Thyroid gland (tissue), 4 donors: Measurements from ENCODE around the gene DOK3. TPM values are rescaled to one million over a fixed set of nuclear protein-coding genes. Genes with fewer than 3 reads are reported as not detected.

Experiments used
- DNase-seq, 2 donors: peaks; one replicate each; pipeline ENCODE4 v3.0.0-alpha.2; 2019
- H3K27ac ChIP-seq, 3 donors: fragments of 200-600 bp; sonication (generic); 1 replicate in 2 of 3; 2 replicates in 1 of 3; pipeline ENCODE4 v1.5.1; 2016 to 2019; ENCODE audit warnings: mild to moderate bottlenecking in 1 of 3, moderate library complexity in 1 of 3
- H3K27me3 ChIP-seq: fragments of 200-600 bp; sonication (generic); one replicate; pipeline ENCODE4 v1.5.1; 2019
- H3K36me3 ChIP-seq, 2 donors: fragments of 200-600 bp; sonication (generic); one replicate each; pipeline ENCODE4 v1.5.1; 2016 to 2019
- H3K4me1 ChIP-seq, 2 donors: fragments of 200-600 bp; sonication (generic); one replicate each; pipeline ENCODE4 v1.5.1; 2017 to 2019
- H3K4me3 ChIP-seq, 3 donors: fragments of 200-600 bp; sonication (generic); replicated peaks in 1 of 3; 1 replicate in 2 of 3; 2 replicates in 1 of 3; pipeline ENCODE4 v1.5.1; 2016; ENCODE audit warnings: mild to moderate bottlenecking in 1 of 3
- H3K9me3 ChIP-seq: fragments of 200-600 bp; sonication (generic); one replicate; pipeline ENCODE4 v1.5.1; 2017
- CTCF ChIP-seq, 6 experiments: fragments of 200-600 bp in 3 of 6; fragments of 450-650 bp in 3 of 6; sonication (generic) in 3 of 6; IDR thresholded peaks; one replicate each; pipeline ENCODE4 v1.5.1; 2016 to 2019; ENCODE audit warnings: antibody characterized with exemption in 6 of 6, mild to moderate bottlenecking in 2 of 6, inconsistent platforms in 1 of 6, moderate library complexity in 1 of 6
- POLR2A ChIP-seq, 2 donors: fragments of 450-650 bp; IDR thresholded peaks; one replicate each; pipeline ENCODE4 v1.6.1; 2017; ENCODE audit warnings: antibody characterized with exemption in 2 of 2, mild to moderate bottlenecking in 2 of 2, moderate library complexity in 1 of 2
- WGBS, 2 donors: methylation state at CpG; one replicate each; pipeline ENCODE4 v1.1.5; 2017; 5-methylcytosine and 5-hydroxymethylcytosine counted together
- intact Hi-C: fragments of 100-400 bp; cut with DNase I; formaldehyde crosslinking; loops from one replicate; pipeline ENCODE4 v1.15.1; 2023
- total RNA-seq, 4 donors: library from RNA; depleted of rRNA; stranded (reverse); fragments of >200 nt; gene quantifications; one replicate each; pipeline ENCODE4 v1.2.3, GENCODE V29; 2016

The DOK3 gene
- total RNA-seq, 4 donors from 2014 or later: 2.0 to 5.9 (median 3.5) TPM

- Histone ChIP-seq H3K4me1 (peaks cover 2% of the 10 kb centered on the region in 2 donors), H3K36me3 (peaks cover 41 to 43% of the 10 kb centered on the region in 2 donors), H3K27me3 (no peaks in the 10 kb centered on the region), H3K27ac (no peak overlapping the region), H3K4me3 (no peak overlapping the region), H3K9me3 (no peaks in the 10 kb centered on the region)
- WGBS, 2 donors: 90 to 91% methylated on average over 15 of the region's 15 CpGs
- DNase-seq: no peak
- TF ChIP-seq CTCF (IDR thresholded peaks at IDR 0.05): no peak
- TF ChIP-seq POLR2A (IDR thresholded peaks at IDR 0.05): no peak
- intact Hi-C loops: no loop called here
These were observed 984 bp upstream of the DOK3 start for GRCh38 chr5:177510567-177511053.

DNA sequence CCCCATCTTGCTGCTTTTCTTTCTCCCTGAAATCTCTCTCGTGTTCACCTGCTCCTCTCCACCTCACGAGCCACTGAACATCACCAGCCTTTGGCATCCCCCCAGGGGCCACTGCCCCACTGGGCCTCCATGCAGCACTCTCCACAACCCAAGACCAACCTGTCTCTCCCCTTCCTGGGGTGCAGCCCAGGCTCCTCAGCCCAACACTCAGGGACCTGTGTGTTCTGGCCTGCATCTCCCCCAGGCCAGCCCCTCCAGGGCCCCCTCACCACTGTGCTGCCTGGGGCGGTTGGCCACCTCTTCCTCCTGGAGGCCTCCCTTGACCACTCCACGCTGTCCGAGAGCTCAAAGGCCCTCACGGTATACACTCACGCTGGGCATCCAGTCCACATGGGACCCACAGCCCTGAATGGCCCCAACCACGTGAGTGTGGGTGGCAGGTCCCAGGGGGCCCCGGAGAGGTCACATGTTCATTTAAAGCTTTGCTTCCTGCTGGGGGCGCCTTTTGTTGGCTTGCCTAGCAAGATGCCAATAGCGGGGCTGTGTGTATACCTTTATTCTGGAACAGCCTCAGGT, 453 bp upstream of the DOK3 start:
- TF ChIP-seq POLR2A (IDR thresholded peaks at IDR 0.05) (no peak), CTCF (IDR thresholded peaks at IDR 0.05) (no peak)
- DNase-seq: no peak
- Histone ChIP-seq H3K36me3 (peaks cover 36 to 40% of the 10 kb centered on the region in 2 donors), H3K4me3 (peak overlapping the region in 1 of 3 donors; percentile 12), H3K27me3 (no peaks in the 10 kb centered on the region), H3K4me1 (no peaks in the 10 kb centered on the region), H3K27ac (no peak overlapping the region), H3K9me3 (no peaks in the 10 kb centered on the region)
- intact Hi-C loops: loop anchor here (10.0 kb wide), 1 partner anchor 395 kb away; no protein-coding TSS in a partner anchor
- WGBS, 2 donors: 77 to 84% methylated on average over 9 to 10 of the region's 11 CpGs

GRCh38 chr5:177508837-177509236, 789 bp downstream of the DOK3 start:
- Histone ChIP-seq H3K4me1 (no peaks in the 10 kb centered on the region), H3K9me3 (no peaks in the 10 kb centered on the region), H3K27me3 (no peaks in the 10 kb centered on the region), H3K27ac (peak overlapping the region in 1 of 3 donors; percentile 12), H3K4me3 (no peak overlapping the region), H3K36me3 (peaks cover 27 to 29% of the 10 kb centered on the region in 2 donors)
- TF ChIP-seq CTCF (IDR thresholded peaks at IDR 0.05) (no peak), POLR2A (IDR thresholded peaks at IDR 0.05) (no peak)
- WGBS, 2 donors: 58 to 61% methylated on average over 6 to 7 of the region's 8 CpGs
- intact Hi-C loops: loop anchor here (10.0 kb wide), 1 partner anchor 394 kb away; no protein-coding TSS in a partner anchor
- no peak for DNase-seq

- WGBS, 2 donors: 80 to 95% methylated on average over 11 to 23 of the region's 26 CpGs
- DNase-seq: no peak
- Histone ChIP-seq H3K27ac (no peak overlapping the region), H3K36me3 (peaks cover 23 to 25% of the 10 kb centered on the region in 2 donors), H3K27me3 (no peaks in the 10 kb centered on the region), H3K4me3 (no peak overlapping the region), H3K9me3 (no peaks in the 10 kb centered on the region), H3K4me1 (no peaks in the 10 kb centered on the region)
- TF ChIP-seq POLR2A (IDR thresholded peaks at IDR 0.05) (no peak), CTCF (IDR thresholded peaks at IDR 0.05) (no peak)
- intact Hi-C loops: loop anchor here (10.0 kb wide), 1 partner anchor 393 kb away; no protein-coding TSS in a partner anchor
These were observed 1.4 kb downstream of the DOK3 start for GRCh38 chr5:177508221-177508611.

- no peak overlapping the region for H3K27ac ChIP-seq
- WGBS, 2 donors: 86 to 89% methylated on average over 15 to 17 of the region's 17 CpGs
These were observed 1.9 kb downstream of the DOK3 start for GRCh38 chr5:177507596-177508220.

More at GRCh38 chr5:177507596-177508220, 1.9 kb downstream of the DOK3 start:
- intact Hi-C loops: loop anchor here (10.0 kb wide), 1 partner anchor 393 kb away; no protein-coding TSS in a partner anchor
- Histone ChIP-seq H3K4me3 (no peak overlapping the region), H3K27me3 (no peaks in the 10 kb centered on the region), H3K36me3 (peaks cover 18 to 20% of the 10 kb centered on the region in 2 donors), H3K9me3 (no peaks in the 10 kb centered on the region), H3K4me1 (no peaks in the 10 kb centered on the region)
- TF ChIP-seq CTCF (IDR thresholded peaks at IDR 0.05) (no peak), POLR2A (IDR thresholded peaks at IDR 0.05) (no peak)
- DNase-seq: no peak
